Mesendoderm (in vitro differentiated cells): ENCODE data around the gene SCD5.

Source experiments
- DNase-seq: peaks from one replicate; pipeline ENCODE4 v3.0.0; 2013
- H2AK5ac ChIP-seq: 2 replicates; pipeline ENCODE4 v1.6.1; 2013; ENCODE audit warnings: low read length, inconsistent platforms
- H2BK120ac ChIP-seq: 2 replicates; pipeline ENCODE4 v1.6.1; 2013; ENCODE audit warnings: low read depth, mild to moderate bottlenecking, low read length, moderate library complexity, mixed read lengths
- H2BK15ac ChIP-seq: replicated peaks from 2 replicates; pipeline ENCODE4 v1.6.1; 2013; ENCODE audit warnings: low read depth, mild to moderate bottlenecking, moderate library complexity
- H2BK5ac ChIP-seq: 2 replicates; pipeline ENCODE4 v1.6.1; 2013; ENCODE audit warnings: low read length, inconsistent platforms
- H3K18ac ChIP-seq: 2 replicates; pipeline ENCODE4 v1.6.1; 2013; ENCODE audit warnings: mild to moderate bottlenecking, low read length, mixed read lengths
- H3K23ac ChIP-seq: one replicate; pipeline ENCODE4 v1.6.1; 2013; ENCODE audit warnings: low read length
- H3K27ac ChIP-seq: 2 replicates; pipeline ENCODE4 v1.5.1; 2013; ENCODE audit warnings: low read depth, mild to moderate bottlenecking, inconsistent platforms, low read length, moderate library complexity
- H3K27me3 ChIP-seq: 2 replicates; pipeline ENCODE4 v1.6.1; 2013; ENCODE audit warnings: low read length, control low read depth, mild to moderate bottlenecking, inconsistent platforms; ENCODE audit not compliant: insufficient read depth, poor library complexity
- H3K36me3 ChIP-seq: 2 replicates; pipeline ENCODE4 v1.6.1; 2013; ENCODE audit warnings: low read length, inconsistent platforms; ENCODE audit not compliant: control insufficient read depth, insufficient read depth
- H3K4ac ChIP-seq: one replicate; pipeline ENCODE4 v1.6.1; 2013; ENCODE audit warnings: low read depth, mild to moderate bottlenecking, low read length, moderate library complexity
- H3K4me1 ChIP-seq: 2 replicates; pipeline ENCODE4 v1.6.1; 2013; ENCODE audit warnings: low read depth, low read length, inconsistent platforms; ENCODE audit not compliant: control insufficient read depth
- H3K4me2 ChIP-seq: 2 replicates; pipeline ENCODE4 v1.6.1; 2013; ENCODE audit warnings: low read length
- H3K4me3 ChIP-seq: 2 replicates; pipeline ENCODE4 v1.5.1; 2013; ENCODE audit warnings: mild to moderate bottlenecking, low read length
- H3K56ac ChIP-seq: one replicate; pipeline ENCODE4 v1.6.1; 2013; ENCODE audit warnings: low read length
- H3K79me1 ChIP-seq: 2 replicates; pipeline ENCODE4 v1.6.1; 2013; ENCODE audit warnings: low read length, inconsistent platforms
- H3K79me2 ChIP-seq: 2 replicates; pipeline ENCODE4 v1.6.1; 2013; ENCODE audit warnings: mild to moderate bottlenecking, low read length; ENCODE audit not compliant: control insufficient read depth, insufficient read depth
- H3K9ac ChIP-seq: 2 replicates; pipeline ENCODE4 v1.6.1; 2013; ENCODE audit warnings: low read length, inconsistent platforms
- H4K5ac ChIP-seq: one replicate; pipeline ENCODE4 v1.6.1; 2013; ENCODE audit warnings: low read length
- H4K8ac ChIP-seq: one replicate; pipeline ENCODE4 v1.6.1; 2013; ENCODE audit warnings: low read depth, mild to moderate bottlenecking, control low read depth, low read length, moderate library complexity
- WGBS: extraction: QIAGEN DNeasy Blood & Tissue Kit; methylation state at CpG from one replicate; pipeline ENCODE4 v1.1.7; 2013; ENCODE audit warnings: low lambda C conversion rate, missing lambda C conversion rate; ENCODE audit not compliant: insufficient coverage; ENCODE audit errors: extremely low coverage; 5-methylcytosine and 5-hydroxymethylcytosine counted together

SCD5 gene

GRCh38 chr4:82744284-82744968 is 54.2 kb downstream of the SCD5 start:
- H2BK5ac ChIP-seq = no peak overlapping the region
- H4K8ac ChIP-seq = no peak overlapping the region
- H2BK15ac ChIP-seq = no peak overlapping the region
- H3K36me3 ChIP-seq = no peaks in the 10 kb centered on the region
- H4K5ac ChIP-seq = no peak overlapping the region
- H2BK120ac ChIP-seq = no peak overlapping the region
- H3K4ac ChIP-seq = no peak overlapping the region
- WGBS = no CpG with 5 or more reads among the region's 5 CpGs
- no peaks in the 10 kb centered on the region for H3K79me1 ChIP-seq
- no peak overlapping the region for H3K56ac ChIP-seq
- no peak overlapping the region for H3K9ac ChIP-seq
- DNase-seq = peak; percentile 62
- H3K4me1 ChIP-seq = peaks cover 9% of the 10 kb centered on the region
- H3K4me3 ChIP-seq = no peak overlapping the region
- no peaks in the 10 kb centered on the region for H3K27me3 ChIP-seq
- no peak overlapping the region for H3K4me2 ChIP-seq
- no peak overlapping the region for H3K23ac ChIP-seq
- no peak overlapping the region for H3K27ac ChIP-seq
- H3K18ac ChIP-seq = no peak overlapping the region
- no peaks in the 10 kb centered on the region for H3K79me2 ChIP-seq
- H2AK5ac ChIP-seq = no peak overlapping the region

- Histone ChIP-seq H3K4me1 (peaks cover 8% of the 10 kb centered on the region), H2BK120ac (no peak overlapping the region), H4K8ac (no peak overlapping the region), H3K27me3 (no peaks in the 10 kb centered on the region), H3K9ac (no peak overlapping the region), H2BK15ac (no peak overlapping the region), H3K36me3 (no peaks in the 10 kb centered on the region), H3K4ac (peak overlapping the region; percentile 29), H3K4me3 (no peak overlapping the region), H3K18ac (no peak overlapping the region), H4K5ac (no peak overlapping the region), H3K23ac (no peak overlapping the region), H3K79me2 (no peaks in the 10 kb centered on the region), H2AK5ac (no peak overlapping the region), H2BK5ac (no peak overlapping the region), H3K79me1 (no peaks in the 10 kb centered on the region), H3K56ac (no peak overlapping the region), H3K27ac (no peak overlapping the region), H3K4me2 (no peak overlapping the region)
- DNase-seq = no peak
- no CpG with 5 or more reads among the region's 5 CpGs for WGBS
These were observed 57.4 kb downstream of the SCD5 start for GRCh38 chr4:82741188-82741587.

- Histone ChIP-seq H4K8ac (no peak overlapping the region), H3K18ac (no peak overlapping the region), H3K27ac (no peak overlapping the region), H2BK15ac (no peak overlapping the region), H3K4me1 (no peaks in the 10 kb centered on the region), H3K27me3 (no peaks in the 10 kb centered on the region), H3K4me2 (no peak overlapping the region), H3K79me2 (no peaks in the 10 kb centered on the region), H3K23ac (no peak overlapping the region), H3K79me1 (no peaks in the 10 kb centered on the region), H3K36me3 (no peaks in the 10 kb centered on the region), H3K56ac (peak overlapping the region; percentile 71), H3K9ac (peak overlapping the region; percentile 44), H3K4ac (no peak overlapping the region), H4K5ac (no peak overlapping the region), H2BK5ac (no peak overlapping the region), H2BK120ac (no peak overlapping the region), H3K4me3 (no peak overlapping the region), H2AK5ac (no peak overlapping the region)
- DNase-seq = peak; percentile 84
- no CpG with 5 or more reads among the region's 23 CpGs for WGBS
These were observed 59.1 kb downstream of the SCD5 start for GRCh38 chr4:82739287-82740190.

DNA sequence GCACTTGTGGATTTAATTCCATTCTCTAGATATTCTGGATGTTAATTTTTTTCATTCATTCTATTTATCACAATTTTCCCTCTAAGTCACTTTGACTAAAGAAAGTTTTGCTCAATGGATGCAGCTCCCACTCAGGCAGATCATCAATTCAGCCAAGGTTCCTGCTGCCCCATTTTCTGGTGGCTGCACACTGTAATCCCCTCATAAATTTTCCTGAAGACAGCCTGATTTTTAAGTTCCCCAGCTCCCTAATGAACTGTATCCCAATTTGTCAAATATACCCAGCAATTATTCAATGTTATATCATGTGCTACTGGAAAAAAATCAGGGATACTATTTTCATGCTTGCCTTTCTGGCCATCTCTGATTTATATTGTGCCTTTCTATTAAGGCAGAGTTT is 61.2 kb downstream of the SCD5 start:
- Histone ChIP-seq H2AK5ac (no peak overlapping the region), H3K79me1 (no peaks in the 10 kb centered on the region), H2BK5ac (no peak overlapping the region), H3K56ac (no peak overlapping the region), H3K27me3 (no peaks in the 10 kb centered on the region), H2BK120ac (no peak overlapping the region), H3K27ac (no peak overlapping the region), H3K18ac (no peak overlapping the region), H3K4me3 (no peak overlapping the region), H3K4me1 (no peaks in the 10 kb centered on the region), H3K9ac (no peak overlapping the region), H3K36me3 (no peaks in the 10 kb centered on the region), H3K4me2 (no peak overlapping the region), H3K79me2 (no peaks in the 10 kb centered on the region), H3K23ac (no peak overlapping the region), H3K4ac (no peak overlapping the region), H2BK15ac (no peak overlapping the region), H4K5ac (no peak overlapping the region), H4K8ac (no peak overlapping the region)
- DNase-seq = no peak

- WGBS = no CpG with 5 or more reads among the region's 7 CpGs
These were observed 65.0 kb downstream of the SCD5 start for GRCh38 chr4:82733636-82734035.

More at GRCh38 chr4:82733636-82734035, 65.0 kb downstream of the SCD5 start:
- Histone ChIP-seq H2BK5ac (no peak overlapping the region), H3K79me1 (no peaks in the 10 kb centered on the region), H2BK15ac (no peak overlapping the region), H3K4ac (no peak overlapping the region), H3K9ac (no peak overlapping the region), H4K5ac (no peak overlapping the region), H3K27me3 (no peaks in the 10 kb centered on the region), H3K4me3 (no peak overlapping the region), H2AK5ac (no peak overlapping the region), H3K27ac (no peak overlapping the region), H3K79me2 (no peaks in the 10 kb centered on the region), H3K4me1 (no peaks in the 10 kb centered on the region), H3K56ac (no peak overlapping the region), H3K23ac (no peak overlapping the region), H2BK120ac (no peak overlapping the region), H3K36me3 (no peaks in the 10 kb centered on the region), H3K4me2 (no peak overlapping the region), H4K8ac (no peak overlapping the region), H3K18ac (no peak overlapping the region)
- no peak for DNase-seq
